Esophagus muscularis mucosa (tissue), 4 donors: ENCODE data around the gene COMMD9. TPM values are rescaled to one million over a fixed set of nuclear protein-coding genes. Genes with fewer than 3 reads are reported as not detected.

Source experiments
- DNase-seq: peaks from one replicate; pipeline ENCODE4 v3.0.0-alpha.2; 2017; ENCODE audit errors: extremely low spot score
- H3K27ac ChIP-seq, 4 donors: fragments of 200-600 bp; sonication (generic); replicated peaks in 1 of 4; 1 replicate in 3 of 4; 2 replicates in 1 of 4; pipeline ENCODE4 v1.5.1; 2016 to 2019; ENCODE audit warnings: mild to moderate bottlenecking in 1 of 4
- H3K27me3 ChIP-seq, 4 donors: fragments of 200-600 bp; sonication (generic); one replicate each; pipeline versions ENCODE4 v1.5.1 to v1.6.0; 2016 to 2019
- H3K36me3 ChIP-seq, 4 donors: fragments of 200-600 bp; sonication (generic); one replicate each; pipeline ENCODE4 v1.5.1; 2016 to 2019
- H3K4me1 ChIP-seq, 4 donors: fragments of 200-600 bp; sonication (generic); one replicate each; pipeline ENCODE4 v1.5.1; 2016 to 2019
- H3K4me3 ChIP-seq, 4 donors: fragments of 200-600 bp; sonication (generic); 1 replicate in 2 of 4; 2 replicates in 2 of 4; pipeline ENCODE4 v1.5.1; 2016 to 2019; ENCODE audit warnings: mild to moderate bottlenecking in 4 of 4, moderate library complexity in 1 of 4
- H3K9me3 ChIP-seq, 4 donors: fragments of 200-600 bp; sonication (generic); 1 replicate in 3 of 4; 2 replicates in 1 of 4; pipeline ENCODE4 v1.5.1; 2016 to 2019
- EP300 ChIP-seq: sonication (generic); formaldehyde crosslinking; IDR thresholded peaks from one replicate; pipeline ENCODE4 v1.6.1; 2017; ENCODE audit warnings: antibody characterized with exemption
- POLR2A ChIP-seq: fragments of 450-650 bp; IDR thresholded peaks from one replicate; pipeline ENCODE4 v1.6.1; 2017; ENCODE audit warnings: antibody characterized with exemption, moderate library complexity, mild to moderate bottlenecking, low read depth
- POLR2AphosphoS5 ChIP-seq, 2 donors: sonication (generic); formaldehyde crosslinking; IDR thresholded peaks; one replicate each; pipeline ENCODE4 v1.6.1; 2017; ENCODE audit warnings: antibody characterized with exemption in 2 of 2
- WGBS: methylation state at CpG from one replicate; pipeline ENCODE4 v1.1.5; 2018; 5-methylcytosine and 5-hydroxymethylcytosine counted together
- intact Hi-C: fragments of 100-400 bp; cut with DNase I; formaldehyde crosslinking; loops from one replicate; pipeline ENCODE4 v1.15.1; 2023
- total RNA-seq, 4 donors: library from RNA; depleted of rRNA; stranded (reverse); fragments of >200 nt; gene quantifications; one replicate each; pipeline versions ENCODE4 v1.1.0 to v1.2.1, GENCODE V29; 2016
- TF ChIP-seq, protein P1 (sequence below), 3 experiments: fragments of 200-600 bp in 2 of 3; fragments of 450-650 bp in 1 of 3; sonication (generic) in 2 of 3; IDR thresholded peaks; one replicate each; pipeline ENCODE4 v1.5.1; 2017 to 2019; ENCODE audit warnings: antibody characterized with exemption in 3 of 3, mild to moderate bottlenecking in 2 of 3, moderate library complexity in 1 of 3

COMMD9 gene
- total RNA-seq, 4 donors from 2014 or later = 18.3 to 45.5 (median 27.7) TPM

DNA sequence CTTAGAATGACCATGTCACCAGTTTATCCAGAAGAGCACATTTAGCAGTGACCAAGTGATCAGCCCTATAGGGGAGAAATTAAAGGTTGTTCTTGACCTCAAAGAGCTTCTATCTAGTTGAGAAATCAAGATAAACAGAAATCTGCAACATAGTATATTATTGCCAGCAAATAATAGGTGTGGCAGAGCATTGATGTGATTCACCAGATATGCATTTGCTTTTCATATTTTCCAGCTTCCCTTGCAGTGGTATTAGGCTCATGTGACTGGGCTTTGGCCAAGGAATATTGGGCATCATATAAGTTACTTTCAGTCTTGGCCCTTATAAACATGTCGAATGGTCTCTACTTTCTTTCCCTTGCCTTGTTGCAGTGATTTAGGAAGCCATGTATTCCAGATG is 34.5 kb downstream of the COMMD9 start:
- no peak overlapping the region for H3K4me3 ChIP-seq
- peaks cover 0 to 24% (median 0%) of the 10 kb centered on the region in 4 donors for H3K27me3 ChIP-seq
- TF ChIP-seq POLR2A = no peak
- no peak for TF ChIP-seq EP300
- TF ChIP-seq, protein P1, sequence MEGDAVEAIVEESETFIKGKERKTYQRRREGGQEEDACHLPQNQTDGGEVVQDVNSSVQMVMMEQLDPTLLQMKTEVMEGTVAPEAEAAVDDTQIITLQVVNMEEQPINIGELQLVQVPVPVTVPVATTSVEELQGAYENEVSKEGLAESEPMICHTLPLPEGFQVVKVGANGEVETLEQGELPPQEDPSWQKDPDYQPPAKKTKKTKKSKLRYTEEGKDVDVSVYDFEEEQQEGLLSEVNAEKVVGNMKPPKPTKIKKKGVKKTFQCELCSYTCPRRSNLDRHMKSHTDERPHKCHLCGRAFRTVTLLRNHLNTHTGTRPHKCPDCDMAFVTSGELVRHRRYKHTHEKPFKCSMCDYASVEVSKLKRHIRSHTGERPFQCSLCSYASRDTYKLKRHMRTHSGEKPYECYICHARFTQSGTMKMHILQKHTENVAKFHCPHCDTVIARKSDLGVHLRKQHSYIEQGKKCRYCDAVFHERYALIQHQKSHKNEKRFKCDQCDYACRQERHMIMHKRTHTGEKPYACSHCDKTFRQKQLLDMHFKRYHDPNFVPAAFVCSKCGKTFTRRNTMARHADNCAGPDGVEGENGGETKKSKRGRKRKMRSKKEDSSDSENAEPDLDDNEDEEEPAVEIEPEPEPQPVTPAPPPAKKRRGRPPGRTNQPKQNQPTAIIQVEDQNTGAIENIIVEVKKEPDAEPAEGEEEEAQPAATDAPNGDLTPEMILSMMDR (IDR thresholded peaks at IDR 0.05) = no peak
- TF ChIP-seq POLR2AphosphoS5 (IDR thresholded peaks at IDR 0.05) = no peak
- H3K9me3 ChIP-seq = peaks cover 0 to 18% (median 6%) of the 10 kb centered on the region in 4 donors
- intact Hi-C loops = no loop called here
- H3K4me1 ChIP-seq = peaks cover 0 to 7% (median 7%) of the 10 kb centered on the region in 4 donors
- no peaks in the 10 kb centered on the region for H3K36me3 ChIP-seq
- 76% methylated on average over 1 of the region's 1 CpG for WGBS
- no peak overlapping the region for H3K27ac ChIP-seq
- DNase-seq = no peak

DNA sequence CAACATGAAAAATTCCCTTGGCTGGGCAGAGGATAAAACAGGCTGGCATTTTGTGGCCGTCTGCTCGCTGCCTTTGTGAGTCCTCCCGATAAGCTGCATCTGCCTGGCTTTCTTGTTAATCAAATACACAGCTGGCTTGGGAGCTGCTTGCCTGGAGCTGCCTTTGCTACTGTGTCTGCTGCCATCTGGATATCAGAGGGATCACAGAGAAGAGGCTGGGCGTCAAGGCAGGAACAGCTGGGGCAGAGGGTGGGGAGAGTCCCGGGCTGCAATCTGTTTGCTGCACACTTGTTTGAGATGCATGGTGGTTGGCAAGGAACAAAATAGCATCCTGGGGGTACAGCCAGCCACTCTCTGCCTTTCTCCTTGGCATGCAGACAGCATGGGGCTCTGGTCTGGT is 36.0 kb downstream of the COMMD9 start:
- TF ChIP-seq, protein P1 (IDR thresholded peaks at IDR 0.05) = no peak
- 51% methylated on average over 5 of the region's 5 CpGs for WGBS
- DNase-seq = no peak
- intact Hi-C loops = no loop called here
- no peaks in the 10 kb centered on the region for H3K4me1 ChIP-seq
- peaks cover 0 to 12% (median 0%) of the 10 kb centered on the region in 4 donors for H3K27me3 ChIP-seq
- no peak overlapping the region for H3K4me3 ChIP-seq
- H3K36me3 ChIP-seq = no peaks in the 10 kb centered on the region
- H3K27ac ChIP-seq = no peak overlapping the region
- peaks cover 0 to 18% (median 6%) of the 10 kb centered on the region in 4 donors for H3K9me3 ChIP-seq

DNA sequence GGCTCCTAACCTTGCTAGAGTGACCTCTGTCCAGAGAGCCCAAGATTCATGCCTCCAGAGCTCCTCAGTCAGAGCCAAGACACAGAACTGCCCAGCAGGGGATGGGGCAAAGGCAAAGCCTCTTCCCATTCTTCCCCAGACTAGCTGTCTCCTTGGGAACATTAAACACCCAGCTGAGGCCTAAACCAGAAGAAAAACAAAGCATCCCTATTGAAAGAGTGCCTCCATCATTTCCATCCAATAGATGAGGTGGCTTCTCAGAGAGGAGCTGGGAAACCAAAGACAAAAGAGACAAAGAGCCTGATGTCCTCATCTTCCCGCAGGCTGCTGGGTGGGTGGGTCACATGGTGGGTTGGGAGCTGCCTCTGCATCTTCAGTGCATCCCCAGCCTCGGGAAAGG is 37.4 kb downstream of the COMMD9 start:
- H3K27ac ChIP-seq = no peak overlapping the region
- H3K36me3 ChIP-seq = no peaks in the 10 kb centered on the region
- H3K4me3 ChIP-seq = no peak overlapping the region
- TF ChIP-seq EP300 (no peak), POLR2A (no peak), POLR2AphosphoS5 (IDR thresholded peaks at IDR 0.05) (no peak)
- TF ChIP-seq, protein P1 (IDR thresholded peaks at IDR 0.05) = no peak
- H3K4me1 ChIP-seq = no peaks in the 10 kb centered on the region
- DNase-seq = no peak
- H3K9me3 ChIP-seq = peaks cover 0 to 18% (median 6%) of the 10 kb centered on the region in 4 donors
- H3K27me3 ChIP-seq = peaks cover 0 to 7% (median 0%) of the 10 kb centered on the region in 4 donors
- intact Hi-C loops = no loop called here
- WGBS = 92% methylated on average over 2 of the region's 2 CpGs

DNA sequence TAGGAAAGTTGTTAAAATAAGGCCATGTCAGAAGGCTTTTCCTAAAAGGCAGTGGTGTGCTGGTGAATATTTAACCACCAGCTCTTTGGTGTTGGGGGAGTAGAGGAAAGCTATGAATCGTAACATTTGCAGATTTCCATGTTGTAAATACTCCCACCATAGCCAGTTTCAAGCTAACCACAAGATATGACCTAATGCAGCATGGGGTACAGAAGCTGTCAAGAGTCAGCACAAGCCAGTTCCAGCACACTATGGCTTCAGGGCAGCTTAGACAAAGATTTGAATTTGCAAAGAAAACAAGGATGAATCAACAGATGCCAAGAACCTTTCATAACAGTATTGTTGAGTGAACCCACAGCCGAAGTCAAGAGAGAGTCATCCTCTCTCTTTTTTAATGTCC is 40.0 kb downstream of the COMMD9 start:
- TF ChIP-seq POLR2A (no peak), EP300 (no peak), POLR2AphosphoS5 (IDR thresholded peaks at IDR 0.05) (no peak)
- TF ChIP-seq, protein P1 (IDR thresholded peaks at IDR 0.05) = no peak
- Histone ChIP-seq H3K36me3 (no peaks in the 10 kb centered on the region), H3K27ac (no peak overlapping the region), H3K27me3 (peaks cover 0 to 7% (median 0%) of the 10 kb centered on the region in 4 donors), H3K4me1 (no peaks in the 10 kb centered on the region), H3K9me3 (peaks cover 0 to 9% (median 6%) of the 10 kb centered on the region in 4 donors), H3K4me3 (no peak overlapping the region)
- 57% methylated on average over 2 of the region's 2 CpGs for WGBS
- intact Hi-C loops = no loop called here
- DNase-seq = no peak

DNA sequence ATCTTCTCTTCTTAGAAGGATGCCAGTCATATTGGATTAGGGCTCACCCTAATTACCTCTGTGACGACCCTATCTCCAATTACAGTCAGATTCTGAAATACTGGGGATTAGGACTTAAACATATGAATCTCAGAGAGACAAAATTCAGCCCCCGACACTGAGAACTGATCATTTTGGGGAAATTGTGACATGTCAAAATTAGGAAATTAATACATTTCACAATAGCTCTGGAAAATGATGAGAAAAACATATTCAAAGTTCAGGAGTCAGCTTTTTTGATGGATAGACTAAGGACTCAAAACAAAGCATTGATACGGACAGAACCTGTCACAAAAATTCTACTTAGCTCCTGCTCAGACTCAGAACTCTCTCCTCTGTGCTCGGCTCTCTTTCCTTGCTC is 40.8 kb downstream of the COMMD9 start:
- TF ChIP-seq POLR2AphosphoS5 (IDR thresholded peaks at IDR 0.05) (no peak), POLR2A (no peak), EP300 (no peak)
- TF ChIP-seq, protein P1 (IDR thresholded peaks at IDR 0.05) = no peak
- Histone ChIP-seq H3K4me3 (no peak overlapping the region), H3K9me3 (peaks cover 0 to 9% (median 6%) of the 10 kb centered on the region in 4 donors), H3K27ac (no peak overlapping the region), H3K4me1 (no peaks in the 10 kb centered on the region), H3K36me3 (no peaks in the 10 kb centered on the region), H3K27me3 (peaks cover 0 to 7% (median 0%) of the 10 kb centered on the region in 4 donors)
- 77% methylated on average over 4 of the region's 4 CpGs for WGBS
- intact Hi-C loops = no loop called here
- DNase-seq = no peak
